Neural crest cell (in vitro differentiated cells): Measurements from ENCODE around the gene SIRT5. TPM values are rescaled to one million over a fixed set of nuclear protein-coding genes. Genes with fewer than 3 reads are reported as not detected.

Experiments
- DNase-seq: peaks from one replicate; pipeline ENCODE4 v3.0.0; 2021; ENCODE audit warnings: low read depth, mixed read lengths, low spot score
- H3K27ac Mint-ChIP-seq: one replicate; pipeline ENCODE4 v1.8.0; 2021; ENCODE audit warnings: mild to moderate bottlenecking, mixed read lengths; ENCODE audit not compliant: unreplicated experiment
- H3K27me3 Mint-ChIP-seq: 2 replicates; pipeline ENCODE4 v1.8.0; 2021; ENCODE audit warnings: low read depth, mild to moderate bottlenecking, mixed read lengths
- H3K36me3 Mint-ChIP-seq: 2 replicates; pipeline ENCODE4 v1.8.0; 2021; ENCODE audit warnings: low read depth, mild to moderate bottlenecking, mixed read lengths
- H3K4me1 Mint-ChIP-seq: 2 replicates; pipeline ENCODE4 v1.8.0; 2021; ENCODE audit warnings: mixed read lengths
- H3K4me3 Mint-ChIP-seq: one replicate; pipeline ENCODE4 v1.8.0; 2021; ENCODE audit warnings: mild to moderate bottlenecking, mixed read lengths
- H3K9me3 Mint-ChIP-seq: 2 replicates; pipeline ENCODE4 v1.8.0; 2021; ENCODE audit warnings: mixed read lengths
- CTCF ChIP-seq: fragments of 200-600 bp; sonication (generic); conservative IDR thresholded peaks from 2 replicates; pipeline ENCODE4 v1.5.0; 2021; ENCODE audit warnings: antibody characterized with exemption, mild to moderate bottlenecking
- total RNA-seq: library from RNA; stranded (reverse); gene quantifications from 2 replicates; pipeline ENCODE4 v1.2.1, GENCODE V29; 2021

Gene SIRT5
- total RNA-seq, 1 donor from 2014 or later, result 8.8 TPM

- Mint-ChIP-seq H3K4me3 (no peak overlapping the region), H3K27ac (no peak overlapping the region), H3K27me3 (no peaks in the 10 kb centered on the region), H3K36me3 (peaks cover 8% of the 10 kb centered on the region), H3K9me3 (no peaks in the 10 kb centered on the region), H3K4me1 (peaks cover 25% of the 10 kb centered on the region)
- TF ChIP-seq CTCF, result no peak
- no peak for DNase-seq
Observed at GRCh38 chr6:13663986-13664385, 89.6 kb downstream of the SIRT5 start.

Other genes starting within 250 kb of the SIRT5 start
- gene TBC1D7, start 246.1 kb upstream of the SIRT5 start, total RNA-seq, result 35.4 TPM in 2 replicates
- 2.2 TPM in 2 replicates for gene GFOD1, start 87.0 kb upstream of the SIRT5 start, total RNA-seq
- 54.7 and 63.6 TPM in 2 replicates for gene NOL7, start 40.7 kb downstream of the SIRT5 start, total RNA-seq
- gene RANBP9, start 137.2 kb downstream of the SIRT5 start, total RNA-seq, result 41.2 and 41.5 TPM in 2 replicates
- 24.9 and 25.2 TPM in 2 replicates for gene MCUR1, start 240.0 kb downstream of the SIRT5 start, total RNA-seq